HepG2 (cell line): Measurements from ENCODE around the gene CYP19A1. TPM values are rescaled to one million over a fixed set of nuclear protein-coding genes. Genes with fewer than 3 reads are reported as not detected.

Experiments
- HINFP ChIP-seq: sonication (generic); formaldehyde crosslinking; IDR thresholded peaks from 2 replicates; pipeline ENCODE4 v1.4.0; 2020; ENCODE audit warnings: low read depth, mild to moderate bottlenecking, missing genetic modification reagents
- KIAA2018 ChIP-seq: sonication (generic); formaldehyde crosslinking; IDR thresholded peaks from 2 replicates; pipeline ENCODE4 v1.5.0; 2020; ENCODE audit warnings: mild to moderate bottlenecking, missing genetic modification reagents, borderline replicate concordance
- SUZ12 ChIP-seq: fragments of 150-350 bp; IDR thresholded peaks from 2 replicates; pipeline ENCODE4 v1.6.1; 2014; ENCODE audit warnings: low read depth, low read length
- ZMYM2 ChIP-seq: sonication (generic); formaldehyde crosslinking; IDR thresholded peaks from 2 replicates; pipeline ENCODE4 v1.8.0; 2022; ENCODE audit warnings: mild to moderate bottlenecking, missing genetic modification reagents
- ZNF18 ChIP-seq: sonication (generic); formaldehyde crosslinking; IDR thresholded peaks from 2 replicates; pipeline ENCODE4 v1.8.0; 2022; ENCODE audit warnings: mild to moderate bottlenecking, missing genetic modification reagents; ENCODE audit not compliant: insufficient replicate concordance
- ZNF318 ChIP-seq: sonication (generic); formaldehyde crosslinking; IDR thresholded peaks from 2 replicates; pipeline ENCODE4 v1.4.0; 2020; ENCODE audit warnings: mild to moderate bottlenecking, missing genetic modification reagents
- ZNF33B ChIP-seq: sonication (generic); formaldehyde crosslinking; IDR thresholded peaks from 2 replicates; pipeline ENCODE4 v1.5.1; 2020; ENCODE audit warnings: mild to moderate bottlenecking, missing genetic modification reagents
- polyA plus RNA-seq, 8 experiments: library from polyadenylated mRNA; depleted of rRNA in 3 of 8; stranded (reverse) in 7 of 8; unstranded in 1 of 8; fragments of >200 nt; fragmentation: Illumina TruSeq in 4 of 8; extraction: Trizol in 4 of 8; gene quantifications; 2 replicates each; pipeline versions ENCODE4 v1.2.1 to v1.2.3, GENCODE V29; 2011 to 2016; ENCODE audit warnings: low read depth in 4 of 8, missing spikeins in 1 of 8, mixed read lengths in 1 of 8; ENCODE audit not compliant: insufficient read depth in 1 of 8
- total RNA-seq, 5 experiments: library from RNA; depleted of rRNA; stranded (reverse); fragments of >200 nt; fragmentation: Illumina TruSeq; extraction: Trizol; gene quantifications; 2 replicates each; pipeline ENCODE4 v1.2.3, GENCODE V29; 2016; ENCODE audit warnings: low read depth in 1 of 5

CYP19A1 gene
- total and polyA plus RNA-seq, 2 of the 13 experiments (the other 11 are each of a cell fraction or from before 2014, with no cell fraction given): 10.9 to 23.0 TPM

GRCh38 chr15:51285399-51285798 lies 53.0 kb downstream of the CYP19A1 start (continued):
- TF ChIP-seq ZNF318 (CRISPR knock-in tag): no peak
- no peak for TF ChIP-seq KIAA2018 (CRISPR knock-in tag)
- TF ChIP-seq HINFP (CRISPR knock-in tag): no peak
- no peak for TF ChIP-seq ZMYM2 (CRISPR knock-in tag)
- no peak for TF ChIP-seq ZNF33B (CRISPR knock-in tag)
- TF ChIP-seq SUZ12: no peak
- no peak for TF ChIP-seq ZNF18
